ENCODE measurements around the gene CTIF.

Gene CTIF

DNA sequence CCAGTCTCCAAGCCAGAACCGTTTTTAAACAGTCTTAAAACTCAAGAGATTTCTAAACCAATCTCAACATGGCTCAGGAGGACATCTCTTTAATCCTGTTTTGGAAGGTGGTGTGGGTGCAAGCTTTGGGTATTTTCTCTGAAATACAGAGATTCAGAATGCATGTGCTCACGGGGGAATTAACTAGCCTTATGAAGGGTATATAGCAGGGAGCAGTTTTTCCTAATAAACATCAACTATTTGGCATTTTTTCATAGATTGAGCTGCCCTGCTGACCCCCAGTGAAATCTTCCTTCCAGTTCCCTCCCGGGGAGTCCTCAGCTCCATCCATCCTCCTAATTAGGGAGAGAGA is 289.3 kb downstream of the CTIF start:
- FAIRE-seq (no peak), DNase-seq (ENCODE audit: low spot score) (no peak)

DNA sequence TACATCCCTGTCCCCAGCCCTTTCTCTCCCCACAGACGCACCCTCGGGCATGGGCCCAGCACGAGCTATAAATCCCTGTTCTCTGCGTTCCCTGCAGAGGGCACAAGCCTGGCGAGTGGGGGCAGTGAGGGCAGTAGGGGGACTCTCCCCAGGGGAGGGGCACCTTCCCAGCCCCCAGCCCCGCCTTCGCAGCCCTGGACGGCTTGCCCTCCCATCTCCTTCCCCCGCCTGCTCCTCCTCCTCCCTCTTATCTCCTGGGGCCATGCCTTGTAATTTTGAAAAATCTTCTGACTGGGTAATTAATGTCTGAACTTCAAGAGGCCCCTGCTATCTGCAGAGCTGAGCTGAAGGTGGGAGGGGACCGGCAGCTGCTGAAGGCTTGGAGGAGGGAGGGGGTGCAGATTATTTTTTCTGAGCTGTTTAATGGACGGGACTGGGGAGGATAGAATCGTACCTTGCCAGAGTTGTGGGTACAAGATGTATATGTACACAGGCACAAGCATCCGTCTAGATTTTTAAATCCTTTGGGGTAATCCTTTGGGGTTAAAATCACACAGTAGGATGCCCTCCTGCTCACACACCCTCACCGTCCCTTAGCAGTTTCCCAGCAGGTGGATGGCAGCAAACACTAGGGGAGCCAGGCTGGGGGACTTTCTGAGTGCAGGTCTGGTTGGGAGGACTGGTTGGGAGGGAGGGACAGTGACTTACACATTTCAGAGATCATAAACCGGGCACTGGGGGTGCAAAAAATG is 290.0 kb downstream of the CTIF start:
- FAIRE-seq (no peak), DNase-seq (ENCODE audit: low spot score) (no peak)

DNA sequence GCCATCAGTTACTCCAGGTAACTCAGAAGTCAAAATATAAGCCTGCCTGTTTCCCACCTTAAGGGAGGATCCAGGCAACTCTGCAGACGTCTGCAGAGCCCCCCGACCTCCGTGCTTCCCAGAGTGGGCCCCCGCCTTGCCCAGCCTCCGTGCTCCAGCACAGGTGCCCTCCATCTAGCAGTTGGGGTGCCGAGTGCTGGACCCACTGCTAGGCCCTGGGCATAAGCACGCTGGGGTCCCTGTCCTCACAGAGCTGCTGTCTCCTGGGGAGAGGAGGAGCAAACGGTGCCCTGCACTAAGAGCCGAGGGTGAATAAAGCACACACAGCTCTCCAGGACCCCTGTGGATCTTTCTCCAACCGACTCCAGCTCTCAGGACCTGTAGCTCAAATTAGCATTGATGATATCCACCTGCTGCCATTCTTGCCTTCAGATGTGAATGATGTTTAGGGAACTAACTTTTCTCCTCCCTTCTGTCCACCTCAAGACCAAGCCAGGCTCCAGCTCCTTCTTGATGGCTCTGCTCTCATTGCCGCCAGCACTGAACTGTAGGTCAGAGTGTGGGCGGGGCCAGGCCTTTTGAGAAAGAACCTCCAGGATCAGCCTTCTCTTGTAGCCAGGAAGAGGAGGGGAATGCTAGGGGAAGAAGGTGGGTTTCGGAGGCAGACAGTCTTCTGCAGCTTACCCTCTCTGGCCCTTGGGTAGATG is 290.8 kb downstream of the CTIF start:
- no peak for DNase-seq (ENCODE audit: low spot score)
- no peak for FAIRE-seq

DNA sequence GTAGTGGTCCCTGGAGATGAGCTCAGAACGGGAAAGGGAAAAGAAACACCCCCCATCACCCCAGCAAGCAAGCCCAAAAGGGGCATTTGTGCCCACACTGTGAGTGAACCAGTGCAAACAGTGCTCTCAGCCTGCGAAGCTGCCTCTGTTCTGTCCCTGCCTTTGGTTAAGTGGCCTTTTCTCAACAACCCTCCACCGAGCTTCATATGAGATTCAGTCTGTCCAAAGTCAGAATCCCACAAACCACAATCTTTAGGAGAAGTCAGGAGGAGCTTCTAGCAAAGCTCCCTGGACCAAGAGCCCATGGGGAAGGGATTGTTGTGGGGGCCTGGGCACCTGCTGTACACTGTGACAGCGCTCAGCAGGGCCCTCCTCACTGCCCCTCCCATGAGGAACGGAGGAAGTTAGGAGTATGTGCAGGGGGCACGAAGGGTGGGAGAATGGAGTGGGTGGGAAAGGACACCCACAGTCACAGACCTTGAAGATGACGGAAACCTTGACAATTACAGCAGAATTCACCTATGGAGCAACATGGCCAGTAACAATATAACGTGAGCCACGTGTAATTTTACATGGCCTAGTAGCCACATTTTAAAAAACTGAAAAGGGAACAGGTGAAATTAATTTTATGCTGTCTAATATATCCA is 292.4 kb downstream of the CTIF start:
- no peak for DNase-seq (ENCODE audit: low spot score)
- FAIRE-seq: no peak

DNA sequence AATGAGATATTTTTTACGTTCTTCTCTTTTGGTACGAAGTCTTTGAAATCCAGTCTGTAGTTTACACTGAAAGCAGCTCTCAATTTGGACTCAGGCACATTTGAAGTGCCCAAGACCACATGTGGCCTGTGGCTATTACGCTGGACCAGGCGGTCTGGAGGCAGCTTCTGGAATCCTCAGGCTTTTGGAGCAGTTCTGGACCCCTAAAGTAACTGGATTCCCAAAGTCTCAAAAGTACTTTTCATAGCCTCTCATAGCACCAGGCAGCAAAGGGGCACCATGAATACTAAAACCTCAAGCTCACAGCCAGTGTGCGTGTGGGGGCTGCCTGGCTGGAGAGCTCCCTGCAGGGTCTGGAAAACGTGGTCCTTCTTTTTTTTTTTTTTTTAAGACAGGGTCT is 293.0 kb downstream of the CTIF start:
- FAIRE-seq: no peak
- DNase-seq (ENCODE audit: low spot score): no peak

DNA sequence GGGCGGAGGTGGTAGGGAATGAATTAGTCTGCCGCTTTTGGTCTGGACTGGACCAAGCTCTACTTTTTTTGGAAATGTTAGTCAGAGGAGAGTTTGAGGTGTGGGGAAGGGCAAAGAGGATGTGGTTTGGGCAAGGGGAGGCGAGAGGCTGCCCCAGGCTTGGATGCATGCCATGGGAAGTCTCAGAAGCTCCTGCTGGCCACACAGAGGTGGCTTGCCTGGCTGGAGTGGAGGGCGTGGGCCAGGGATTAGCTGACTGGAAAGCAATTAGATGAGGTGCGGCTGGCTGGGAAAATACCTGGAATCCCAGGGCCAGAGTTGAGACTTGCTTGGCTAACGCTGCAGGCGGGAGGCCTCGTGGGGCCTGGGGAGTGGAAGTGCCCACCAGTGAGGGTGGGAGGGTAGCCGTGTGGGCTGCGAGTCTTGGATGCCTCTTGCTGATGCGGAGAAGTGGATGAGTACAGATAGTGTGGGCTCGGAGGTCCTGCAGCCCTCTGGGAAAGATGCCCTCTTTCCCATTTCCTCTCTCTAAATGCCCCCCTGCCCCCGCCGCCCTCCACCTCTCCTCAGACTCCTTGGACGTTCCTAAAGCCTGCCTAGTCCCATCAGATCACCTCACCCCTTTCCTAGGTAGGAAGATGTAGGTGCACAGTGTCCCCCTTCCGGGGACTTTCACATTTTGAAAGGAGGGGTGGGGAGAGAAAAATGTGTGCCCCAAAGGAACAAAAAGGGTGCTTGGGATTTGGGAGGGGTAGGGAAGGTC is 294.3 kb downstream of the CTIF start:
- DNase-seq (ENCODE audit: low spot score) (peak; percentile 85), FAIRE-seq (peak; percentile 87)

DNA sequence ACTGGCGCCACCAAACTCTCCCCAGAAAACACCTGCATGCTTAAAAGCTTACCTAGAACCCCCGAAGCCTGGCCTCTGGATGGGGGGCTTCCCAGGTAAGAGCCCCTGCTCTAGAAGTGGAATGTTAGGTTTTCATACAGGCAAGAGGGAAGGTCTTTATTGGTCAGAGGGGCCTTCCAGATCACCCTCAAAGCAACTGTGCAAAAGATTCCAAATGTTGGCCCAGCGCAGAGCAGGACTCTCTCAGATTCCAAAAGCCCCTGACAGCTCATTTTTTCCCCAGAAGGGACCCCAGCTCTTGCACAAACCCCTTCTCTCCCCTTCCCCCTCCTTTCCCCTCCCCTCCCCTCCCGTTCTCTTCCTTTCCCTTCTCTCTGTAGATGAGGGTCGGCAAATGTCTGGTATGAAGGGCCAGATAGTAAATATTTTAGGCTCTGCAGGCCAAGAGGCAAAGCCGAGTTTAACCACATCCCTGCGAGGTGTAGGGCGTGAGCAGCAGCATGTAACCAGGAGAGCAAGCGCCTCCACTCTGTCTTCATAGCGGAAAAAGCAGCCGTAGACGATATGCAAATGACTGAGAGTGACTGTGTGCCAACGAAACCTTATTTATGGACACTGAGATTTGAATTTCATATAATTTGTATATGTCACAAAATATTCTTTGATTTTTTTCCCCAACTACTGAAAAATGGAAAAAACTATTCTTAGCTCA is 295.0 kb downstream of the CTIF start:
- DNase-seq (ENCODE audit: low spot score): peak; percentile 25
- FAIRE-seq: no peak

DNA sequence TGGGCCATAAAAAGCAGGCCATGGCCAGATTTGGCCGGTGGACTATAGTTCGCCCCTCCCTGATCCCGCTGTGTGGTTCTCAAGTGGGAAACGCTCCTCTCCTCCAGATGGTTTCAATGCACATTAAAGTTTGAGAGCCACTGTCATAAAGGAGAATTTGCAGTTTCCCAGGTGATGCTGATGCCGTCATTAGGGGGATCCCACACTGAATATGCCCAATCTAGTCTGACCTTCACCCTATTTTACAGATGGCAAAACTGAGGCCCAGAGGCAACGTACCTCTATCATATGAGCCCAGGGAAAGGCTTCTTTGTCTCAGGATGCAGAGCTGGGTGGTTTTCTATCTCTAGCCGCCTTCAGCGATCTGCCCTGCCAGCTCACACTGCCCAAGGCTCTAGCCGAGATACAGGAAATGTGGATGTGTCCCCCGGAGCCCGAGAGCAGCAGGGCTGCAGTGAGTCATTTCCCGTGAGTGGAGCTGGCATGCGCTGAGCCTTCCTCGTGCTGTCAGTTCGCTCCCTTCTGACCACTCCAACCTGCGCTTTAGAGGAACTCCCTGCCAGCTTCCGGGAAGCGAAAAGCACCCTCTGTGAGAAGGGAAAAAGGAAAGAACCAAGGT is 295.7 kb downstream of the CTIF start:
- FAIRE-seq: peak; percentile 88

DNA sequence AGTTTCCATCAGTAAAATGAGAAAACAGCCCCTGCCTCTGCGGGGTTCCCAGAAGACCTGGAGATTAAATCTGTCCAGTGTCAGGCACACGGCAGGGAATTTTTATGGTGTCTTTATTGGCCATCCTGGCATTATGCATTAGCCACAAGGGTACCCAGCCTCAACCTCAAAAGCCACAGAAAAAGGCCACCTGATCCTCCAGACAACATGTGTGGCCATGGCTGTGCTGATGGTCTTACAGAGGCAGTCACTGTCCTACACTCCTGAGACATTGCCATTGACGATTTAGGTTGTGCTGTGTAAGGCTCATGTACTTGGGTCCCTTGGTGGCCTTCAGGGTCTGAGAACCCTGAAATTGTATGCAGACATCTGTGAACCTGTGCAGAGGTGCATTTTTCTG is 296.3 kb downstream of the CTIF start:
- DNase-seq (ENCODE audit: low spot score) (no peak), FAIRE-seq (no peak)

More for the DNA sequence above, 295.7 kb downstream of the CTIF start:
- peak; percentile 94 for DNase-seq (ENCODE audit: low spot score)

DNA sequence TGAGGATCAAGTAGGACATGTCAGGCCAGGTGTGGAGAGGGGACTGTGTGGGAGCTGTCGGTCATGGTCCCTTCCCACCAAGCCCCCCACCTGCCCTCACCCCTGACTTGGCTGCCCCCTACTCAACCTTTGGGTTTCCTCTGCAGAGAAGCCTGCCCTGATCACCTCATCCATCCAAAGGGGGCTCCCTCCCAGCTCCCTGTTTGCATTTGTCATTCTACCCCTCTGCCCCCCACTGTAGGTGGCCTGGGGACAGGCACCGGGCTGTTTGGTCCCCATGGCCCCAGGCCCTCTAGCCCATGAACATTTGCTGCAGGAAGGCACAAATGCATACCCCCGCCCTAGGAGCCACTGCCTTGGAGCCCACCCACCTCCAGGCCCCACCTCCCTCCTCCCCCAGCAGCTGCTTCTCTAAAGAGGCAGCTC is 296.9 kb downstream of the CTIF start:
- FAIRE-seq (no peak), DNase-seq (ENCODE audit: low spot score) (no peak)

DNA sequence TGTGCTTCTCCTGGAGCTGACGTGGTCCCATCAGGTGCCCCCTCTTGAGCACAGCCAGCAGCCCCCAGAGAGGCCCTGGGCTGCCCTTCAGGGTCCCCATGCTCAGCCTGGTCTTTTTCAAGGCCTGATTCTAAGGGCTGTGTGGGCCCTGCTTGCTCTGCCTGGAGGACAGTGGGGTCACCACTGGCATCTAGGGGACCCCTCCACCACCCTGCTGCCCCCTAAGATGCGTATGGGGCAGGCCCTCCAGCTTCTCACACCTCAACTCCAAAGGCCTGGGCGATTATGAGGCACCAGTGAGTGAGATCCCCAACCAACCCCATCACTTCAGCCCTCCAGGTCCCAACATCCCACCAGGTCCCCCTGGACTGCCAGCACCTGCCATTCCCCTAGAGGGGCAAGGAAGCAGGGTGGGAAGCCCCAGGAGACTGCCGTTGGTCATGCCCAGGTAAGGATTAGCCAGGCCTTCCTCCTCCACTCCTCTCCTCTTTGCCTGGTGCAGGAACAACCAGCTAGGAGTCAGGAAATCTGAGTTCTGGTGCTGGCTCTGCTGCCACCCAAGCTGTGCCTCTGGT is 297.5 kb downstream of the CTIF start:
- no peak for FAIRE-seq
- no peak for DNase-seq (ENCODE audit: low spot score)

DNA sequence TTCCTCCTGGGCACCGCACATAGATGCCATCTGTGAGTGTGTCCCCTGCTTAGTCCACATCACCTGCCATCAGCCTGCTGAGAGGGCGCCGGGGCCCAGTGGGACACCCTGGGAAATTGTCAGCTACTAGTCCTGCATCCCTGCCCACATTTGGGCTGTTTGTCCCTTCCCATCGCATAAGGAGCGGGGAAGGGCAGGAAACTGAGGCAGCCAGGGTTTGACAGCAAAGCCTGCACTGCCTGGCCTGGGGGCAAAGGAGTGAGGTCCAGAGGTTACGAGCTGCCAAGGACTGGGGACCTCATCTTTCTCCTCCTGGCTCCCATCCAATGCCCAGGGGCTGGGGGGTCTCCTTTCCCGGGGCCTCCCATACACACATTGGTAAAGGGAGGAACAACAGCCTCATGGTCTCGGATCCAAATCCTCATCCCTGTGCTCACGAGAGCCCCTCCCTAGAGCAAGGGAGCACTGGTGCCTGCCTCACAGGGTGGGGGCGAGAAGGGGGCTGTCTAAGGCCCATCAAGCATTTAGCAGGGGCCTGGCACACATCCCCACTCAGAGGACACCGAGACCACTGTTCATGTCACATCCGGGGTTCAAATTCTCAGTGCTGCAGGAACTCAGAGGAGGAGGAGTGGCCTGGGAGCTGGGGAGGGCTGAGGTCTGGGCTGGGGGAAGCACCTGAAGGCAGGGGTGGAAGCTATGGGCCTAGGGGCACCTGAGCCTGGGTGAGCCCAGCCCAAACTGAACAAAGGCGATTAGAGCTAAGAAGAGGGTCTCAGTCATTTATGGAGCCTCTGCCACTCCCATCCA is 298.2 kb downstream of the CTIF start:
- no peak for DNase-seq (ENCODE audit: low spot score)
- FAIRE-seq: no peak

DNA sequence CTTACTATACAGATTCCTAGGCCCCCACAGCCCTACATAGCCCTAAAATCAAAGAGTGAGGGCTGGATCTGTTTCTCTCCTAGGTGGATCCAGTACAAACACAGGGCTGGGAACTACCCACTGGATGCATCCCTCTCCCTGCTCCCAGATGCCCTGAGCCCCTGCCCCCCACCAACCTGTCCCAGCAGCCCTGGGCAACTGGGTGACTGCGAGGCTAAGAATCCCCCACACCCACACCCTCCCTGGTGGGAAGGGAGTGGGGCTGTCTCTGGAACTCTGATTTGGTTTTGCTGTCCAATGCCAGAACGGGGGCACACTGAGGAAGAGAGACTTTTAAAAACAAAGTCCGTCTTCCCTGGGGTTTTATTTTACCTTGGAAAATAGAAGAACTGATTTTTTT is 298.8 kb downstream of the CTIF start:
- FAIRE-seq: no peak

DNA sequence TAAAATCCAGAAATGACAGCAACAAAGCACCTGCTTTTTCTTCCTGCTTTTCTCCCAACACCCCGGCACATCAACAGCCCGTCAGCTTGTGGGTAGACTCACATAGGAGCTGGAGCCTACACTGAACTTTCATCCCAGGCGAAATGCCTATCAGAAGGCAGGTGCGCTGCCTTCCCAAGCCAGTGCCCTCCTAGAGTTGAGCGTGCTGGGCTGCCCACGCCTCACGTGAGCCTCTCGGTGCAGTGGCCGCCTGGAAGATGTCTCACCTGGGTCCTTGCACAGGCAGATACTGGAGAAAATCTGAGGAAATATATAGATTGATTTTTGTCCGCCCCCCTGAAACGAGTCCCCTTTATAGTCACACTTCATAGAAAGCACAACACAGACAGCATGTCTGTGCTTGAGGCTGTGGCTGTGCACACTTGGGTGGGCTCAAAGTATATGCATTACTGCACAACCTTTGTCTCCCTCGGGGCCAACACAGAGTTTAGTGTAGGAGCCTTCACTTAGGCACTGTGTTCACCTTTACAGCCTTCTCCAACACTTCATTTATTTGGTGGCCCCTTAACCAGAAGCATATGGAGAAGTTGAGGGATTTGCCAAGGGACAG is 299.4 kb downstream of the CTIF start:
- DNase-seq (ENCODE audit: low spot score) (no peak), FAIRE-seq (no peak)

More for the DNA sequence above, 298.8 kb downstream of the CTIF start:
- no peak for DNase-seq (ENCODE audit: low spot score)

DNA sequence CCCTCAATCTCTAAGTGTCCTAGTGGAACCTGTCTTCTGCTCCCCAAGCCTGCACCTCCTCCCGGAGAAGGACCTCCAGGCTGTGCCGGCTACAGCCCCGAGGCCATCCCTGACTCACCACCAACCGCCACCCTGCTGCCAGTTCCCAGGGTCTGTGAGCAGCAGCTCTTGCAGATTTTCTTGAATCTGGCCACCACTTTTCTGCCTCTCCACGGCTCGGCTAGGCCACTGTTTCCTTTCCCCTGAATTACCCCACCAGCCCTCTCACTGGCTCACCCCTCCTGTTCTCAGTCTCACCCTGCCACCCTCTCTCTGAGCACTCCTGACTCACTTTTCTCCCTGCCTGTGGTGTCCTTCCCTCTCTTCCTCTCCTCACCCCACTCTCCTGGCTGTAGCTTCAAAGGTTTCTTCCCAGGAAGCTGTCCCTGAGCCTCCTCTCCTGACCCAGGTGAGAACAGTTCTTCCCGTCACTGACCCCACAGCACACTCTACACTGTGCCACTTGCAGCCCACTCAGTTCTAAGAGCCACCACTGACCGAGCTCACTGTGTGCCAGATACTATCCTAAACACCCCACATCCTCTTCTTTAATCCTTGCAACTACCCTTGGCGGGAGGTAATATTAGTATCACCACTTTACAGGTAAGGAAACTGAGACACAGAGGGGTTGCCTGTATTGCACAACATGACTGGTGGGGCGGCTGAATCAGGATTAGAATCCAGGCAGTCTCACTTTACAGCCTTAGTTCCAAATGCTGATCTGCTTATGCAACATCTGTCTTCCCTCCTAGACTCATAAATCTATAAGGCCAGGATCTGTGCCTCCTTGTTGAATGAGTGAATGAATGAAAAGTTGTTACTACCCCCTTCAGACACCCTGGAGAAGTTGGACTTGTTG is 300.3 kb downstream of the CTIF start:
- peak; percentile 60 for DNase-seq (ENCODE audit: low spot score)
- FAIRE-seq: peak; percentile 58

DNA sequence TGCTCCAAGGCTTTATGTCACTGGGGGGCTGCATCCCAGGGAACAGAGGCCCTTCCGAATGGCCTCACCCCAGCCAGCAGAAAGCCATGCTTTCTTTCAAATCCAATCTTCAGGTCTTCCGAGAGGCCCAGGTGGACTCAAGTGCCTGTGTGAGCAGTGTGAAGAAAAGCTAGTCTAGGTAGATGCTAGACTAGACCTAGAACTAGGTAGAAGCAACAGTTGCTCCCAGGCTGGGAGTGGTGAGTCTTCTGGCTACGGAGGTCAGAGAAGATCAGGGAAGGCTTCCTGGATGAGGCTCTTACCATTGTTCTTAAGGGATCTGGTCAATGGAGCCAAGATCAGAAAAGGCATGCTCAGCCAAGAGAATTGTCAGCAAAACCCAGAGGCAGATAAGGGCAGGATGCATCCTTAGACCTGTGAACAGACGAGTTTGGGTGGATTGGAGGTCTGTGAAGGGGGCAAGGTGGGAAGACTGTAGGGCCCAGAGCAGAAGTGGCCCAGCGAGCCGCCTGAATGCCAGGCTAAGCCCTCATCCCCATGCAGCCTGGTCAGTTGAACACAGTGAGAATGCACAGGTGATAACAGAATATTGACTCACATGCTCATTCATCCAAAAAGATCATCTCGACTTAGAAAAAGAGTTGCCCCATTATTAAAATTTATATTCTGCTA is 301.1 kb downstream of the CTIF start:
- DNase-seq (ENCODE audit: low spot score) (no peak), FAIRE-seq (no peak)

DNA sequence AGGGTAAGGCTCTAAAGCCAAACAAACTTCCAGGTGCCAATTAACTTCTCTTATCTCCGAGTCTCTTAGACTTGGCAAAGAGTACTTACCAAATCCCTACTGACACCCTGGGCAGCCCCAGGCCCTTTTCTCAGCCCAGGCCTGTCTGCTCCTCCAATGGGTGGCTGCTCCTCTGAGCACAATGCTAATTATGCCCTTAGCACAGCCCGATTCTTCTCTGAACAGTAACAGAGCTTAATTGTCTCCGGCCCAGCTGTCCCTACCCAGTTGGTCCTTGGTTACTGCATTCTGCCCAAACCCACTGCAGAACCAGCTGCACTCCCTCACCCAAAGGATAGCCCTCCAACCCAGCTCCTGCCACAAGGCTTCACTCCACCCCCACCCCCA is 301.7 kb downstream of the CTIF start:
- FAIRE-seq: no peak
- DNase-seq (ENCODE audit: low spot score): no peak
